Measurements from ENCODE around the gene ACAP2.

DNA sequence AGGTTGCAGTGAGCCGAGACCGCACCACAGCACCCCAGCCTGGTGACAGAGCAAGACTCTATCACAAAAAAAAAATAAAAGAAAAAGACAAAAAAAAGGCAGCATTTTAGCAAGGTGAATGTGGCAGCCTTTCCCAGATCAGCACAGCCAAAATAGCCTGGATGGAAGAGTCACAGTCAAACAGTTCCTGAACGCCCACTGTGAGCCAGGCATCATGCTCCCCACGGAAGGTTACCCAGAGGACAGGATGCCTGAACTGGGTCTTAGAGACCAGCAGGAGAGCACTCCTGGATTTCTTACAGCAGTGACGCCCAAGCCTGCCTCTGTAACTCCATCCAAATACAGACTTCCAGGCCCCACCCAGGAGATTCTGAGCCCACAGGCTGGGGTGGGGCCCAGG, 176.4 kb downstream of the ACAP2 start:
- no peak for TF ChIP-seq EZH2 (IDR thresholded peaks at IDR 0.05; ENCODE audit: low read length, missing control alignments)
- TF ChIP-seq, protein P1, sequence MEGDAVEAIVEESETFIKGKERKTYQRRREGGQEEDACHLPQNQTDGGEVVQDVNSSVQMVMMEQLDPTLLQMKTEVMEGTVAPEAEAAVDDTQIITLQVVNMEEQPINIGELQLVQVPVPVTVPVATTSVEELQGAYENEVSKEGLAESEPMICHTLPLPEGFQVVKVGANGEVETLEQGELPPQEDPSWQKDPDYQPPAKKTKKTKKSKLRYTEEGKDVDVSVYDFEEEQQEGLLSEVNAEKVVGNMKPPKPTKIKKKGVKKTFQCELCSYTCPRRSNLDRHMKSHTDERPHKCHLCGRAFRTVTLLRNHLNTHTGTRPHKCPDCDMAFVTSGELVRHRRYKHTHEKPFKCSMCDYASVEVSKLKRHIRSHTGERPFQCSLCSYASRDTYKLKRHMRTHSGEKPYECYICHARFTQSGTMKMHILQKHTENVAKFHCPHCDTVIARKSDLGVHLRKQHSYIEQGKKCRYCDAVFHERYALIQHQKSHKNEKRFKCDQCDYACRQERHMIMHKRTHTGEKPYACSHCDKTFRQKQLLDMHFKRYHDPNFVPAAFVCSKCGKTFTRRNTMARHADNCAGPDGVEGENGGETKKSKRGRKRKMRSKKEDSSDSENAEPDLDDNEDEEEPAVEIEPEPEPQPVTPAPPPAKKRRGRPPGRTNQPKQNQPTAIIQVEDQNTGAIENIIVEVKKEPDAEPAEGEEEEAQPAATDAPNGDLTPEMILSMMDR (conservative IDR thresholded peaks at IDR 0.05 in 1 of 2, IDR thresholded peaks at IDR 0.05 in 1 of 2; ENCODE audit: low read depth in 1 of 2, low read length in 2 of 2), result no peak

All from fibroblast of lung (primary cell).